OCI-M2 (cell line): ENCODE data around the gene KRTAP9-7.

ENCODE experiments used
- DNase-seq: peaks from one replicate; lab custom pipeline; 2025; ENCODE audit not compliant: unreplicated experiment; lab: John Stamatoyannopoulos, UW

The KRTAP9-7 gene

GRCh38 chr17:41318231-41318630 is 42.7 kb downstream of the KRTAP9-7 start:
- DNase-seq: no peak

GRCh38 chr17:41322094-41322902 is 46.8 kb downstream of the KRTAP9-7 start:
- DNase-seq: no peak

- DNase-seq: no peak
Measured at GRCh38 chr17:41322903-41323895, 47.7 kb downstream of the KRTAP9-7 start.

GRCh38 chr17:41324180-41325075 is 48.9 kb downstream of the KRTAP9-7 start:
- DNase-seq: no peak

GRCh38 chr17:41325126-41325525 is 49.6 kb downstream of the KRTAP9-7 start:
- no peak for DNase-seq

GRCh38 chr17:41325611-41326010 is 50.1 kb downstream of the KRTAP9-7 start:
- no peak for DNase-seq
